Panc1 (cell line): Measurements from ENCODE around the gene ASAP2. TPM values are rescaled to one million over a fixed set of nuclear protein-coding genes. Genes with fewer than 3 reads are reported as not detected.

Source experiments
- ATAC-seq: fragments of 200-7000 bp; cut with Tn5 transposase; 2 replicates; pipeline ENCODE4 v1.9.1; 2020; ENCODE audit warnings: mild to moderate bottlenecking, moderate library complexity
- BruUV-seq: library from RNA; stranded (reverse); fragments of 400-500 nt; replicated peaks from 2 replicates; lab custom pipeline; 2021; lab: Mats Ljungman, UMichigan
- CTCF ChIA-PET: fragments of 300-600 bp; sonication (Branson Sonifier 250); formaldehyde crosslinking; loops from one replicate; lab custom pipeline; 2022; ENCODE audit warnings: antibody characterized with exemption; lab: Charles Lee
- POLR2A ChIA-PET: fragments of 300-600 bp; sonication (Branson Sonifier 250); formaldehyde crosslinking; loops from one replicate; lab custom pipeline; 2022; ENCODE audit warnings: antibody characterized with exemption; lab: Charles Lee
- DNase-seq: peaks from one replicate; pipeline ENCODE4 v3.0.0-alpha.2; 2010; ENCODE audit warnings: low read depth, low spot score
- H3K27ac ChIP-seq: 2 replicates; pipeline ENCODE4 v1.5.1; 2011; ENCODE audit warnings: mild to moderate bottlenecking, low read length, inconsistent platforms
- H3K27me3 ChIP-seq: fragments of 200-500 bp; sonication (Bioruptor generic); 2 replicates; pipeline ENCODE4 v1.6.0; 2014; ENCODE audit warnings: low read length, inconsistent platforms; ENCODE audit not compliant: control insufficient read depth, insufficient read depth
- H3K36me3 ChIP-seq: fragments of 200-500 bp; sonication (Bioruptor generic); 2 replicates; pipeline ENCODE4 v1.5.1; 2014; ENCODE audit warnings: inconsistent platforms, mild to moderate bottlenecking, low read length, moderate library complexity; ENCODE audit not compliant: control insufficient read depth, insufficient read depth
- H3K4me1 ChIP-seq: 2 replicates; pipeline ENCODE4 v1.5.1; 2011; ENCODE audit warnings: inconsistent platforms, mild to moderate bottlenecking, low read length, moderate library complexity; ENCODE audit not compliant: control insufficient read depth, insufficient read depth
- H3K4me3 ChIP-seq, 2 experiments: 2 replicates each; pipeline ENCODE4 v1.5.1; 2011 to 2012; ENCODE audit warnings: low read depth in 2 of 2, low read length in 2 of 2, mild to moderate bottlenecking in 2 of 2, inconsistent platforms in 1 of 2, moderate library complexity in 1 of 2
- H3K9me3 ChIP-seq: fragments of 200-500 bp; sonication (Bioruptor generic); 2 replicates; pipeline ENCODE4 v1.5.1; 2014; ENCODE audit warnings: low read depth, mild to moderate bottlenecking, inconsistent platforms, low read length, moderate library complexity; ENCODE audit not compliant: control insufficient read depth, insufficient read depth
- CTCF ChIP-seq: fragments of 450-650 bp; IDR thresholded peaks from 2 replicates; pipeline ENCODE4 v1.5.1; 2017; ENCODE audit warnings: mild to moderate bottlenecking
- POLR2AphosphoS5 ChIP-seq: IDR thresholded peaks from 2 replicates; pipeline ENCODE4 v1.6.1; 2012; ENCODE audit warnings: mild to moderate bottlenecking, low read depth, low read length, moderate library complexity
- REST ChIP-seq, 2 experiments: IDR thresholded peaks; 2 replicates each; pipeline ENCODE4 v1.6.1; 2011 to 2012; ENCODE audit warnings: low read depth in 2 of 2, control low read depth in 1 of 2, low read length in 1 of 2, mild to moderate bottlenecking in 1 of 2, moderate library complexity in 1 of 2; ENCODE audit not compliant: insufficient read depth in 1 of 2
- SIN3A ChIP-seq: IDR thresholded peaks from 2 replicates; pipeline ENCODE4 v1.6.1; 2012; ENCODE audit warnings: low read depth, mild to moderate bottlenecking, low read length, moderate library complexity, borderline replicate concordance; ENCODE audit not compliant: insufficient read depth
- TCF7L2 ChIP-seq: IDR thresholded peaks from 2 replicates; pipeline ENCODE4 v1.6.1; 2011; ENCODE audit warnings: mild to moderate bottlenecking, low read depth, low read length, inconsistent platforms
- in situ Hi-C: cut with HindIII; loops from 2 replicates; pipeline ENCODE4 v1.10.0; 2016; ENCODE audit warnings: low sequenced_read_pairs, low pct_unique_long_range_greater_than_20kb
- intact Hi-C: fragments of 100-400 bp; cut with micrococcal nuclease; formaldehyde crosslinking; loops from one replicate; pipeline ENCODE4 v1.10.0; 2022; ENCODE audit not compliant: unreplicated experiment
- total RNA-seq: library from RNA; stranded (reverse); gene quantifications from one replicate; pipeline ENCODE4 v1.2.1, GENCODE V29; 2021; ENCODE audit not compliant: unreplicated experiment

The ASAP2 gene
- total RNA-seq, 1 experiment from 2014 or later, result 107 TPM

- BruUV-seq, result no TSS peak
- Histone ChIP-seq H3K4me3 (no peak overlapping the region), H3K27ac (no peak overlapping the region), H3K36me3 (peaks cover 10% of the 10 kb centered on the region), H3K4me1 (peaks cover 12% of the 10 kb centered on the region), H3K27me3 (no peaks in the 10 kb centered on the region), H3K9me3 (no peaks in the 10 kb centered on the region)
- in situ Hi-C loops, result no loop called here
- POLR2A ChIA-PET, result no interaction called here
- no peak for TF ChIP-seq POLR2AphosphoS5
- CTCF ChIA-PET, result no interaction called here
- DNase-seq (no peak), ATAC-seq (no peak)
- intact Hi-C loops, result no loop called here
Measured at GRCh38 chr2:9315280-9315847, 108.8 kb downstream of the ASAP2 start.

- Histone ChIP-seq H3K4me3 (no peak overlapping the region), H3K4me1 (0 out of 2 replicates have a peak, but pooled peaks cover 3% of the 10 kb centered on the region), H3K9me3 (no peaks in the 10 kb centered on the region), H3K36me3 (peaks cover 23% of the 10 kb centered on the region), H3K27ac (no peak overlapping the region), H3K27me3 (no peaks in the 10 kb centered on the region)
- DNase-seq (no peak), ATAC-seq (no peak)
- TF ChIP-seq POLR2AphosphoS5, result no peak
- no peak for TF ChIP-seq CTCF
- TF ChIP-seq REST (IDR thresholded peaks at IDR 0.05; ENCODE audit: insufficient read depth in 1 of 2, low read depth in 2 of 2, low read length in 1 of 2), result no peak
- no peak for TF ChIP-seq SIN3A
- no peak for TF ChIP-seq TCF7L2
- CTCF ChIA-PET, result no interaction called here
- in situ Hi-C loops, result no loop called here
- no TSS peak for BruUV-seq
- POLR2A ChIA-PET, result no interaction called here
- intact Hi-C loops, result no loop called here
Measured at GRCh38 chr2:9317559-9317958, 110.9 kb downstream of the ASAP2 start.
